Fibroblast of lung (primary cell): ENCODE data around the gene HNF4A. TPM values are rescaled to one million over a fixed set of nuclear protein-coding genes. Genes with fewer than 3 reads are reported as not detected.
A peak's percentile ranks its signal among the peaks of the same experiment; 100 is the strongest.

ENCODE experiments used
- DNase-seq, 2 donors: peaks; one replicate each; pipeline versions ENCODE4 v3.0.0 to v3.0.0-alpha.2; 2010; ENCODE audit warnings: low read depth in 2 of 2
- H2AFZ ChIP-seq: 2 replicates; pipeline ENCODE4 v1.5.1; 2012; ENCODE audit warnings: low read length, control low read depth, inconsistent platforms
- H3K27ac ChIP-seq: 2 replicates; pipeline ENCODE4 v1.5.1; 2011; ENCODE audit warnings: low read length, control low read depth; ENCODE audit not compliant: insufficient read depth
- H3K27me3 ChIP-seq: 2 replicates; pipeline ENCODE4 v1.5.1; 2011; ENCODE audit warnings: mild to moderate bottlenecking, low read length; ENCODE audit not compliant: control insufficient read depth, insufficient read depth
- H3K36me3 ChIP-seq: 2 replicates; pipeline ENCODE4 v1.5.1; 2011; ENCODE audit warnings: low read length; ENCODE audit not compliant: control insufficient read depth, insufficient read depth
- H3K4me1 ChIP-seq: 2 replicates; pipeline ENCODE4 v1.5.1; 2011; ENCODE audit warnings: low read length; ENCODE audit not compliant: control insufficient read depth, insufficient read depth; ENCODE audit errors: extremely low read depth
- H3K4me2 ChIP-seq: 2 replicates; pipeline ENCODE4 v1.5.1; 2011; ENCODE audit warnings: low read length, control low read depth; ENCODE audit not compliant: insufficient read depth; ENCODE audit errors: extremely low read depth
- H3K4me3 ChIP-seq, 4 experiments: fragments of 200-600 bp in 1 of 4; sonication (generic) in 1 of 4; replicated peaks in 1 of 4; 2 replicates each; pipeline ENCODE4 v1.5.1; 2011 to 2016; ENCODE audit warnings: low read length in 4 of 4, low read depth in 3 of 4, mild to moderate bottlenecking in 3 of 4, control low read depth in 2 of 4, inconsistent platforms in 1 of 4, mixed read lengths in 1 of 4; ENCODE audit not compliant: insufficient read depth in 1 of 4; ENCODE audit errors: control extremely low read depth in 1 of 4
- H3K79me2 ChIP-seq: 2 replicates; pipeline ENCODE4 v1.5.1; 2012; ENCODE audit warnings: mild to moderate bottlenecking, low read length, inconsistent platforms; ENCODE audit not compliant: control insufficient read depth, insufficient read depth
- H3K9ac ChIP-seq: 2 replicates; pipeline ENCODE4 v1.5.1; 2011; ENCODE audit warnings: mild to moderate bottlenecking, low read length, control low read depth; ENCODE audit not compliant: insufficient read depth
- H3K9me3 ChIP-seq: 2 replicates; pipeline ENCODE4 v1.5.1; 2012; ENCODE audit warnings: low read depth, low read length; ENCODE audit not compliant: control insufficient read depth, insufficient read depth
- H4K20me1 ChIP-seq: 2 replicates; pipeline ENCODE4 v1.5.1; 2011; ENCODE audit warnings: low read length; ENCODE audit not compliant: control insufficient read depth, insufficient read depth; ENCODE audit errors: extremely low read depth
- EZH2 ChIP-seq: IDR thresholded peaks from 2 replicates; pipeline ENCODE4 v1.5.1; 2012; ENCODE audit warnings: low read length, control low read depth, mild to moderate bottlenecking; ENCODE audit errors: missing control alignments
- polyA plus RNA-seq, 2 donors: library from polyadenylated mRNA; depleted of rRNA in 1 of 2; stranded (reverse) in 1 of 2; unstranded in 1 of 2; fragments of >200 nt; gene quantifications; 2 replicates each; pipeline ENCODE4 v1.2.1, GENCODE V29; 2011 to 2012; ENCODE audit warnings: missing spikeins in 1 of 2
- total RNA-seq: library from RNA; depleted of rRNA; stranded (reverse); fragments of >200 nt; gene quantifications from 2 replicates; pipeline ENCODE4 v1.2.1, GENCODE V29; 2014
- TF ChIP-seq, protein P1 (sequence below), 2 donors: IDR thresholded peaks in 1 of 2; conservative IDR thresholded peaks in 1 of 2; 1 replicate in 1 of 2; 2 replicates in 1 of 2; pipeline ENCODE4 v1.5.1; 2011 to 2012; ENCODE audit warnings: low read length in 2 of 2, control low read depth in 1 of 2, inconsistent platforms in 1 of 2, low read depth in 1 of 2, mild to moderate bottlenecking in 1 of 2

HNF4A gene
- total and polyA plus RNA-seq, 2 donors (not counting 1 experiment from before 2014, with no cell fraction given), result not detected

DNA sequence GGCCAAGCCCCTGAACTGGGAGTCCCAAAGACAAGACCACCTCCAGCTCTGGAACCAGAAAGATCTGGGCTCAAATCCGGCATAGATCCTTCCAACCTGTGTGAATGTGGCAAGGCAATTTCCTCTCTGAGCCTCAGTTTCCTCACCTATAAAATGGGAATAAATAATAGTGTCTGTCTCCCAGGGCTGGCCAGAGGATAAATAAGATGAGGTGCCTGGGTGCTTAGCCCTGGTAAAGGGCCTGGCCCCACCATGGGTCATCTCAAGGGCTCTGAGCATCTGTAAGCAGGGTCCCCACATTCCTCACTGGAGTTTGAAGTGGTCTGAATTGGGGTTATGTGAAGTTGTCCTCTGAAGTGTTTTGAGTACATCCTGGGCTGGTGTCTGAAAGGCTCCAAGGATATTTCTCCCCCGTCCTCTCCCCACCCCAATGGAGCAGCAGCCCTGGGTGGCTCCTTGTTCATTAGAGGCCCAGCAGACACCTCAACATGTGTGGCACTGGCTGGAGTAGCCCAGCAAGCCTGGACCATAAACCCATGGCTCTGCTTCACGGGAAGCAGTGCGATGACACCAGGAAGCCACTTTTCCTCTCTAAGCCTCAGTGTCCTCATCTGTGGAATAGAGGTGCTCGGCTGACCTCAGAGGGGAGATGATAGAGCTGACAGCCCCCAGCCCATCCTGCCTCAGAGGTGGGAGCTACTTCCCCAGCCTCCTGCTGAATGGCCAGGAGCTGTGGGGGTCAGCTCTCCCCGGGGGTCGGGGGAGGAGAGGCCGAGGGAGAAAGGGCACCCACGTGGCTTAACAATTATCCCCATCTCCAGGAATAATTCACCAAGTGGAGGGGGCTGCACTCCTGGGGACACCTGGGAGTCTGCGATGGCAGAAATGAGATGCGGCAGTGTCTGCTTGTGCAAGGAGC, 48.0 kb downstream of the HNF4A start:
- Histone ChIP-seq H2AFZ (no peak overlapping the region), H3K4me2 (no peak overlapping the region), H3K79me2 (no peaks in the 10 kb centered on the region), H3K9ac (no peak overlapping the region), H3K27ac (no peak overlapping the region), H3K4me1 (no peaks in the 10 kb centered on the region), H4K20me1 (no peaks in the 10 kb centered on the region), H3K36me3 (no peaks in the 10 kb centered on the region), H3K4me3 (no peak overlapping the region), H3K27me3 (peaks cover 3% of the 10 kb centered on the region), H3K9me3 (no peaks in the 10 kb centered on the region)
- no peak for DNase-seq
- no peak for TF ChIP-seq EZH2
- TF ChIP-seq, protein P1, sequence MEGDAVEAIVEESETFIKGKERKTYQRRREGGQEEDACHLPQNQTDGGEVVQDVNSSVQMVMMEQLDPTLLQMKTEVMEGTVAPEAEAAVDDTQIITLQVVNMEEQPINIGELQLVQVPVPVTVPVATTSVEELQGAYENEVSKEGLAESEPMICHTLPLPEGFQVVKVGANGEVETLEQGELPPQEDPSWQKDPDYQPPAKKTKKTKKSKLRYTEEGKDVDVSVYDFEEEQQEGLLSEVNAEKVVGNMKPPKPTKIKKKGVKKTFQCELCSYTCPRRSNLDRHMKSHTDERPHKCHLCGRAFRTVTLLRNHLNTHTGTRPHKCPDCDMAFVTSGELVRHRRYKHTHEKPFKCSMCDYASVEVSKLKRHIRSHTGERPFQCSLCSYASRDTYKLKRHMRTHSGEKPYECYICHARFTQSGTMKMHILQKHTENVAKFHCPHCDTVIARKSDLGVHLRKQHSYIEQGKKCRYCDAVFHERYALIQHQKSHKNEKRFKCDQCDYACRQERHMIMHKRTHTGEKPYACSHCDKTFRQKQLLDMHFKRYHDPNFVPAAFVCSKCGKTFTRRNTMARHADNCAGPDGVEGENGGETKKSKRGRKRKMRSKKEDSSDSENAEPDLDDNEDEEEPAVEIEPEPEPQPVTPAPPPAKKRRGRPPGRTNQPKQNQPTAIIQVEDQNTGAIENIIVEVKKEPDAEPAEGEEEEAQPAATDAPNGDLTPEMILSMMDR (conservative IDR thresholded peaks at IDR 0.05 in 1 of 2, IDR thresholded peaks at IDR 0.05 in 1 of 2; ENCODE audit: low read depth in 1 of 2, low read length in 2 of 2), result no peak

DNA sequence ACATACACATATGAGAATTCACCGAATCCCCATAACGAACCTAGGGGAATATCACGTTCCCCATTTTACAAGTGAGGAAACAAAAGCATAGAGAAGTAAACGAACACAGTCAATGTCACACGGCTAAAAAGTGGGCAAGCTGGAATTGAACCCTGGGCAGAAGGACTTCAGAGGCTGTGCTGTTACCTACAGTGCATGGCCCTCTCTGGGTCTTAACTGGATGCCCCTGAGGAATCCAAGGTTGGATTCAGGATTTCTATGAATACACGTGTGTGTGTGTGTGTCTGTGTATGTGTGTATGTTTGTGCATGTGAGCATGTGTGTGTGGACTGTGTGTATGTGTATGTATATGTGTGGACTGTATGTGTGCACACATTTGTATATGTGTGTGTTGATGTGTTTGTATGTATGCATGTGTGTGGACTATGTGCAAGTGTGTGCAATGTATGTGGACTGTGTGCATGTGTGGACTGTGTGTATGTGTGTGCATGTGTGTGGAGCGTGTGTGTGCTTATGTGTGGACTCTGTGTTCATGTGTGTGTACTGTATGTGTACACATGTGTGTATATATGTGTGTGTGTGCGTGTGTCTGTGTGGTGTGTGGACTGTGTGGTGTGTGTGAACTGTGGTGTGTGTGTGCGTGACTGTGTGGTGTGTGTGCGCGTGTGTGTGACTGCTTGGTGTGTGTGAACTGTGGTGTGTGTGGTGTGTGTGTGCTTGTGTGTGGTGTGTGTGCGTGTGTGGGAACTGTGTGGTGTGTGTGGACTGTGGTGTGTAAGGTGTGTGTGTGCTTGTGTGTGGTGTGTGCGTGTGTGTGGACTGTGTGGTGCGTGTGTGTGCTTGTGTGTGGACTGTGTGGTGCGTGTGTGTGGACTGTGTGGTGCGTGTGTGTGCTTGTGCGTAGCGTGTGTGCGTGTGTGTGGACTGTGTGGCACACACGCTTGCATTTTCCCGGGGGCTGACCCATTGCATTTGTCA, 49.0 kb downstream of the HNF4A start:
- Histone ChIP-seq H3K4me2 (no peak overlapping the region), H3K27me3 (no peaks in the 10 kb centered on the region), H3K36me3 (no peaks in the 10 kb centered on the region), H2AFZ (no peak overlapping the region), H4K20me1 (no peaks in the 10 kb centered on the region), H3K9ac (no peak overlapping the region), H3K4me1 (no peaks in the 10 kb centered on the region), H3K79me2 (no peaks in the 10 kb centered on the region), H3K27ac (no peak overlapping the region), H3K9me3 (no peaks in the 10 kb centered on the region), H3K4me3 (no peak overlapping the region)
- no peak for TF ChIP-seq EZH2
- TF ChIP-seq, protein P1 (conservative IDR thresholded peaks at IDR 0.05 in 1 of 2, IDR thresholded peaks at IDR 0.05 in 1 of 2; ENCODE audit: low read depth in 1 of 2, low read length in 2 of 2), result no peak
- peak in 1 of 2 donors; percentile 14 for DNase-seq

DNA sequence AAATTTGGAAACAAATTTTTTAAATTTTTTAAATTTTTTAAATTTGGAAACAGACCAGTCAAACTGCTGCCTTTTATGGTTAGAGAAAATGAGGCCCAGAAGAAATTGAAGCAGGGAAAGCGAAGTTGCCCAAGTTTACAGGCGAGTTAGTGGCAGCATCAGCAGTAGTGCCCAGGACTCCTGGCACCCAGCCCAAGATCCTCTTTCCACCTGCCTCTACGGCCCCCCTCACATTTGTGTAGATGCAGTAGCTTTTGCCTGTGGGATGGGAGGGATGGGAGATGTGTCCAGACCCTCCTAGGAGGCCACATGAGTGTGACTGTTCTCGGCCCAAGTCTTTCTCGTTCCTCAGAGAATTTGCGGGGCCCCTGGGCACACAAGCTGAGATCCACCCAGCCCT, 49.8 kb downstream of the HNF4A start:
- no peak for DNase-seq
- no peaks in the 10 kb centered on the region for H3K36me3 ChIP-seq
- no peaks in the 10 kb centered on the region for H3K9me3 ChIP-seq
- H3K27me3 ChIP-seq, result no peaks in the 10 kb centered on the region
- H3K4me3 ChIP-seq, result no peak overlapping the region
- no peak overlapping the region for H3K9ac ChIP-seq
- H3K4me1 ChIP-seq, result no peaks in the 10 kb centered on the region
- H3K27ac ChIP-seq, result no peak overlapping the region
- no peak overlapping the region for H2AFZ ChIP-seq
- TF ChIP-seq, protein P1 (conservative IDR thresholded peaks at IDR 0.05 in 1 of 2, IDR thresholded peaks at IDR 0.05 in 1 of 2; ENCODE audit: low read depth in 1 of 2, low read length in 2 of 2), result no peak
- TF ChIP-seq EZH2, result no peak
- no peaks in the 10 kb centered on the region for H4K20me1 ChIP-seq
- H3K4me2 ChIP-seq, result no peak overlapping the region
- H3K79me2 ChIP-seq, result no peaks in the 10 kb centered on the region
